Neuronal stem cell (in vitro differentiated cells): ENCODE results near the gene PARD6A.

Experiments
- DNase-seq: peaks from one replicate; pipeline ENCODE4 v3.0.0-alpha.2; 2013; ENCODE audit warnings: low spot score
- H2AFZ ChIP-seq: one replicate; pipeline ENCODE4 v1.6.1; 2013; ENCODE audit warnings: mild to moderate bottlenecking, low read length, inconsistent platforms
- H2AK5ac ChIP-seq: 2 replicates; pipeline ENCODE4 v1.6.1; 2013; ENCODE audit warnings: low read depth, mild to moderate bottlenecking, inconsistent platforms, low read length, moderate library complexity, mixed read lengths
- H2BK120ac ChIP-seq: 2 replicates; pipeline ENCODE4 v1.6.1; 2013; ENCODE audit warnings: low read depth, mild to moderate bottlenecking, inconsistent platforms, low read length, moderate library complexity, mixed read lengths
- H2BK12ac ChIP-seq: one replicate; pipeline ENCODE4 v1.6.1; 2013; ENCODE audit warnings: low read length, inconsistent platforms
- H2BK15ac ChIP-seq: 2 replicates; pipeline ENCODE4 v1.6.1; 2013; ENCODE audit warnings: mild to moderate bottlenecking, low read length, inconsistent platforms, mixed read lengths
- H2BK5ac ChIP-seq: one replicate; pipeline ENCODE4 v1.6.1; 2013; ENCODE audit warnings: inconsistent platforms, mild to moderate bottlenecking, low read length, moderate library complexity
- H3K14ac ChIP-seq: one replicate; pipeline ENCODE4 v1.6.1; 2013; ENCODE audit warnings: low read length, inconsistent platforms
- H3K18ac ChIP-seq: 2 replicates; pipeline ENCODE4 v1.6.1; 2013; ENCODE audit warnings: low read length, inconsistent platforms
- H3K23ac ChIP-seq: 2 replicates; pipeline ENCODE4 v1.6.1; 2013; ENCODE audit warnings: low read depth, mild to moderate bottlenecking, mixed read lengths, low read length, inconsistent platforms; ENCODE audit not compliant: poor library complexity
- H3K27ac ChIP-seq: replicated peaks from 3 replicates; pipeline ENCODE4 v1.5.1; 2013; ENCODE audit warnings: low read length, inconsistent platforms
- H3K27me3 ChIP-seq, 3 experiments: 2 replicates each; pipeline ENCODE4 v1.6.1; 2013; ENCODE audit warnings: low read length in 3 of 3, mild to moderate bottlenecking in 2 of 3, inconsistent platforms in 1 of 3, low read depth in 1 of 3, mixed read lengths in 1 of 3, moderate library complexity in 1 of 3; ENCODE audit not compliant: control insufficient read depth in 3 of 3, insufficient read depth in 3 of 3
- H3K36me3 ChIP-seq, 2 donors: replicated peaks in 1 of 2; 2 replicates each; pipeline ENCODE4 v1.6.1; 2013; ENCODE audit warnings: low read length in 2 of 2; ENCODE audit not compliant: control insufficient read depth in 2 of 2, insufficient read depth in 2 of 2
- H3K4ac ChIP-seq: 2 replicates; pipeline ENCODE4 v1.6.1; 2013; ENCODE audit warnings: inconsistent platforms, mild to moderate bottlenecking, low read length, moderate library complexity
- H3K4me1 ChIP-seq, 2 donors: 1 replicate in 1 of 2; 2 replicates in 1 of 2; pipeline ENCODE4 v1.6.1; 2013; ENCODE audit warnings: low read length in 2 of 2, low read depth in 1 of 2; ENCODE audit not compliant: control insufficient read depth in 2 of 2, insufficient read depth in 1 of 2
- H3K4me2 ChIP-seq: one replicate; pipeline ENCODE4 v1.6.1; 2013; ENCODE audit warnings: mild to moderate bottlenecking, low read length, inconsistent platforms; ENCODE audit not compliant: insufficient read depth, poor library complexity, severe bottlenecking
- H3K4me3 ChIP-seq, 2 donors: 2 replicates each; pipeline ENCODE4 v1.5.1; 2013; ENCODE audit warnings: low read length in 2 of 2, mild to moderate bottlenecking in 2 of 2, inconsistent platforms in 1 of 2, moderate library complexity in 1 of 2
- H3K79me1 ChIP-seq: one replicate; pipeline ENCODE4 v1.6.1; 2013; ENCODE audit warnings: low read depth, mild to moderate bottlenecking, inconsistent platforms, low read length, moderate library complexity
- H3K9ac ChIP-seq: one replicate; pipeline ENCODE4 v1.6.1; 2013; ENCODE audit warnings: mild to moderate bottlenecking, low read depth, low read length, inconsistent platforms; ENCODE audit not compliant: poor library complexity
- H3K9me3 ChIP-seq, 2 donors: replicated peaks in 1 of 2; 2 replicates each; pipeline versions ENCODE3 to v1.6.1; 2013; ENCODE audit warnings: low read length in 2 of 2, mild to moderate bottlenecking in 2 of 2, inconsistent platforms in 1 of 2, low read depth in 1 of 2, mixed read lengths in 1 of 2, moderate library complexity in 1 of 2; ENCODE audit not compliant: control insufficient read depth in 2 of 2, insufficient read depth in 1 of 2
- H4K8ac ChIP-seq: one replicate; pipeline ENCODE4 v1.6.1; 2013; ENCODE audit warnings: low read depth, mild to moderate bottlenecking, inconsistent platforms, low read length, moderate library complexity
- H4K91ac ChIP-seq: one replicate; pipeline ENCODE4 v1.6.1; 2013; ENCODE audit warnings: low read length, low read depth, mild to moderate bottlenecking, inconsistent platforms; ENCODE audit not compliant: poor library complexity
- WGBS, 2 donors: extraction: QIAGEN DNeasy Blood & Tissue Kit; methylation state at CpG; one replicate each; pipeline ENCODE4 v1.1.7; 2013; ENCODE audit warnings: missing lambda C conversion rate in 2 of 2, mixed read lengths in 1 of 2; ENCODE audit not compliant: insufficient read length in 2 of 2, insufficient replicate concordance in 1 of 2; ENCODE audit errors: extremely low coverage in 2 of 2; 5-methylcytosine and 5-hydroxymethylcytosine counted together

The PARD6A gene

GRCh38 chr16:67672739-67673662, 12.2 kb downstream of the PARD6A start:
- no peaks in the 10 kb centered on the region for H3K27me3 ChIP-seq
- H3K4me2 ChIP-seq: no peak overlapping the region
- H4K91ac ChIP-seq: no peak overlapping the region
- peaks cover 15 to 19% of the 10 kb centered on the region in 2 donors for H3K36me3 ChIP-seq
- no peak overlapping the region for H3K27ac ChIP-seq
- no peak overlapping the region for H2AK5ac ChIP-seq
- H2BK5ac ChIP-seq: no peak overlapping the region
- no peak overlapping the region for H2BK15ac ChIP-seq
- H3K23ac ChIP-seq: no peak overlapping the region
- no CpG with 5 or more reads among the region's 13 CpGs for WGBS, 2 donors
- no peak overlapping the region for H2BK120ac ChIP-seq
- DNase-seq: no peak
- peak overlapping the region; percentile 13 for H3K9ac ChIP-seq
- H3K9me3 ChIP-seq: no peaks in the 10 kb centered on the region
- no peaks in the 10 kb centered on the region for H3K79me1 ChIP-seq
- no peak overlapping the region for H4K8ac ChIP-seq
- H3K4me3 ChIP-seq: no peak overlapping the region
- no peak overlapping the region for H3K4ac ChIP-seq
- no peak overlapping the region for H3K18ac ChIP-seq
- H3K4me1 ChIP-seq: peaks cover 0 to 1% of the 10 kb centered on the region in 2 donors
- H3K14ac ChIP-seq: no peak overlapping the region
- no peak overlapping the region for H2AFZ ChIP-seq
- H2BK12ac ChIP-seq: no peak overlapping the region

DNA sequence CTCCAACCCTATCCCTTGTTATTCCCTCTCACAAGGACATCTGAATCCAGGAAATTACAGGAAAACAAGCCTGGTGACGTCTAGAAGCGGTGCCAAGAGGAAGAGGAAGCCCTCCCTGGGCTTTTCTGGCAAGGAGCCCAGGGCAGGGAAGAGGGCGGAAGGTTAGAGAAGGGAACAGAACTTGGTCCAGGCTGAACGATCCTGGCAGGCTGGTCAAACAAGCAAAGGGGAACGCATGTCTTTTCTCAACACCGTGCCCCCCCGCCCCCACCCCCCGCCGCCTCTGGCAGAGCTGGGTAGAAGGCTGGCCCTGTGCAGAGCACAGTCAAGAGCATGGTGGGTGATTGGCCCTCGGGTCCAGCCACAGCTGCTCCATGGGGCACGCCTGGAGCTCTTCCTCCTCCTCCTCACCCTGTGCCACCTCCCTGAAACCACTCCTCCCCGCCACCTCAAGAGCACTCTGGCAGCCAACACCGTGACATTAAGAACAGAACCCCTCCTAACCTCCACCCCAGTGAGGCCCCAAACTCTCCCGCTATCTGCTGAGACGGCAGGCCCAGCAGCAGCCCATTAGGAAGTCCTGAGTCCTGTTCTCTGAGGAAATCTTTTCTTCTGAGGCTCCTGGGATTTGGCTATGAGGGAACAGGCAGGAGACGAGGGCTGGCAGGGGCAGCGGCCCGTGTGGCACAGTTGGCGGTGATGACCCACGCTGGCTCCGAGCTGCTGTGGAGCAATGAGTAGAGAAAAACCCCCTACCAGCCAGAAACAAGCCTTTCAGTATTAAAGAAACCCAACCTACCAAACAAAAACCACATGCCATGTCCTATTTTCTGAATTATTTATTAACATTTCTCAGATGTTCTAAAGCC, 13.2 kb downstream of the PARD6A start:
- H3K4me2 ChIP-seq: no peak overlapping the region
- H2AK5ac ChIP-seq: no peak overlapping the region
- no peak overlapping the region for H3K4ac ChIP-seq
- no peaks in the 10 kb centered on the region for H3K9me3 ChIP-seq
- H3K4me1 ChIP-seq: no peaks in the 10 kb centered on the region
- H4K91ac ChIP-seq: no peak overlapping the region
- no peak for DNase-seq
- H4K8ac ChIP-seq: no peak overlapping the region
- H3K79me1 ChIP-seq: no peaks in the 10 kb centered on the region
- H3K27me3 ChIP-seq: no peaks in the 10 kb centered on the region
- no CpG with 5 or more reads among the region's 21 CpGs for WGBS, 2 donors
- H2AFZ ChIP-seq: no peak overlapping the region
- no peak overlapping the region for H3K9ac ChIP-seq
- H3K4me3 ChIP-seq: peak overlapping the region in 1 of 2 donors; percentile 16
- H3K18ac ChIP-seq: no peak overlapping the region
- H2BK15ac ChIP-seq: no peak overlapping the region
- H3K36me3 ChIP-seq: peaks cover 15 to 19% of the 10 kb centered on the region in 2 donors
- no peak overlapping the region for H3K14ac ChIP-seq
- no peak overlapping the region for H3K27ac ChIP-seq
- no peak overlapping the region for H2BK12ac ChIP-seq
- H2BK120ac ChIP-seq: no peak overlapping the region
- no peak overlapping the region for H3K23ac ChIP-seq
- no peak overlapping the region for H2BK5ac ChIP-seq

DNA sequence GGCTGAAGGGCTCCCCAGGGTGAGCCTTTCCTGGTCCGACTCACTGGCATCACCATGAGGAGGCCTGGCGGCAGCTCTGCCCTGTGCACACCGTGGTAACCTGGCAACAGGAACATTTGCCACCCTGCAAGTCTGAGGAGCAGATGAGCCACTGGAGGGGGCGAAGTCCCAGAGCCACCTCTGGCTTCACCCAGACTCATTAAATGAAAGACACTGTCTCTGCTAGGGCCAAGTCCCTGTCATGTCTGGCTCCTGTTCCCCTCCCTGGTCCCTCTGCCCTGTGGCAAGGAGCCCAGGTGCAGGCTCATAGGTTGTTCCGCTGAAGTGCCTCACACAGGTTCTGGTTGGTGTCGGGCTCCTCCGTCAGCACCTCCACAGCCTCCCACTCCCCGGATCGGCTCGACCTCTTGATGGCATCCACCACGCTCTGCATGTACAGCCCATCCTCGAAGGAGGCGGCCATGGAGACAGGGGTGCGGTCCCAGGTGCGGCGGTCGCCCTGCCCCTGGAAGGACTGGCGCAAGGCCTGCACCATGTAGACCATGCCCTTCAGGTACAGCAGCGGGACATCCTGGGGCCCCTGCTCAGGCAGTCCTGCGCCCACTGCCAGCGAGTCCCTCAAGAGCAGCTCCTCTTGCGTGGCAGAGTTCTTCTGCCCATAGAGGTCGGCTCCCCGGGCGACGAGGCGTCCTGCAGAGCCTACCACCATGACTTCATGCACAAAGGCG, 14.3 kb downstream of the PARD6A start:
- no CpG with 5 or more reads among the region's 28 CpGs for WGBS, 2 donors
- Histone ChIP-seq H3K9me3 (no peaks in the 10 kb centered on the region), H3K14ac (no peak overlapping the region), H4K91ac (no peak overlapping the region), H2BK12ac (no peak overlapping the region), H2AK5ac (peak overlapping the region; percentile 3), H3K27ac (no peak overlapping the region), H3K4me2 (no peak overlapping the region), H3K4me3 (peak overlapping the region in 1 of 2 donors; percentile 6), H3K36me3 (peaks cover 15 to 22% of the 10 kb centered on the region in 2 donors), H2BK120ac (no peak overlapping the region), H3K4me1 (no peaks in the 10 kb centered on the region), H2BK15ac (no peak overlapping the region), H3K79me1 (no peaks in the 10 kb centered on the region), H3K18ac (no peak overlapping the region), H4K8ac (peak overlapping the region; percentile 74), H3K4ac (no peak overlapping the region), H3K9ac (no peak overlapping the region), H3K23ac (no peak overlapping the region), H2BK5ac (no peak overlapping the region), H2AFZ (no peak overlapping the region), H3K27me3 (no peaks in the 10 kb centered on the region)
- no peak for DNase-seq
